HepG2 (cell line): ENCODE results near the gene CERS5. TPM values are rescaled to one million over a fixed set of nuclear protein-coding genes. Genes with fewer than 3 reads are reported as not detected.
A peak's percentile ranks its signal among the peaks of the same experiment; 100 is the strongest.

Experiments used
- ATAC-seq: fragments of 200-7000 bp; cut with Tn5 transposase; 3 replicates; pipeline ENCODE4 v1.9.1; 2020; ENCODE audit warnings: mild to moderate bottlenecking, moderate library complexity
- BruUV-seq: library from RNA; stranded (reverse); fragments of 400-500 nt; replicated peaks from 2 replicates; lab custom pipeline; 2021; lab: Mats Ljungman, UMichigan
- CTCF ChIA-PET: fragments of 300-600 bp; formaldehyde crosslinking; extraction: SDS; loops from one replicate; lab custom pipeline; 2021; ENCODE audit warnings: low total read pairs, inconsistent platforms, low intra/inter-chr PET ratio; lab: Yijun Ruan, JAX
- POLR2A ChIA-PET: fragments of 350-600 bp; sonication (Branson Sonifier 250); formaldehyde crosslinking; loops from one replicate; lab custom pipeline; 2020; ENCODE audit warnings: antibody characterized with exemption, inconsistent platforms; lab: Yijun Ruan, JAX
- DNase-seq: peaks from one replicate; pipeline ENCODE4 v3.0.0-alpha.2; 2015; ENCODE audit warnings: low spot score
- FAIRE-seq: peaks from 3 replicates; lab custom pipeline; 2011; peaks lifted over from hg19 to GRCh38; lab: Jason Lieb, UNC
- H2AFZ ChIP-seq: one replicate; pipeline ENCODE4 v1.6.1; 2011; ENCODE audit warnings: low read length, inconsistent platforms
- H3K27ac ChIP-seq: fragments of 300-600 bp; 3 replicates; pipeline ENCODE4 v1.8.0; 2011; ENCODE audit warnings: mixed run types, mild to moderate bottlenecking, mixed read lengths, low read length, inconsistent platforms; ENCODE audit not compliant: insufficient read depth; ENCODE audit errors: extremely low read length
- H3K27me3 ChIP-seq, 2 experiments: fragments of 200-600 bp in 1 of 2; 2 replicates in 1 of 2; 3 replicates in 1 of 2; pipeline versions ENCODE4 v1.6.0 to v1.8.0; 2011; ENCODE audit warnings: low read length in 2 of 2, mild to moderate bottlenecking in 2 of 2, moderate library complexity in 2 of 2, inconsistent platforms in 1 of 2; ENCODE audit not compliant: insufficient read depth in 2 of 2, control insufficient read depth in 1 of 2
- H3K36me3 ChIP-seq, 2 experiments: fragments of 200-600 bp in 1 of 2; replicated peaks in 1 of 2; 2 replicates in 1 of 2; 3 replicates in 1 of 2; pipeline versions ENCODE4 v1.5.1 to v1.8.0; 2011; ENCODE audit warnings: low read length in 2 of 2, inconsistent platforms in 1 of 2; ENCODE audit not compliant: insufficient read depth in 2 of 2, control insufficient read depth in 1 of 2
- H3K4me1 ChIP-seq: 2 replicates; pipeline ENCODE4 v1.5.1; 2012; ENCODE audit warnings: low read length, inconsistent platforms; ENCODE audit not compliant: insufficient read depth
- H3K4me2 ChIP-seq: 2 replicates; pipeline ENCODE4 v1.6.0; 2011; ENCODE audit warnings: low read depth, low read length, inconsistent platforms
- H3K4me3 ChIP-seq, 3 experiments: fragments of 200-600 bp in 1 of 3; sonication (generic), shearing (Covaris generic) in 1 of 3; replicated peaks in 1 of 3; 2 replicates each; pipeline ENCODE4 v1.5.1; 2011 to 2016; ENCODE audit warnings: low read length in 3 of 3, inconsistent platforms in 2 of 3, low read depth in 2 of 3, mild to moderate bottlenecking in 2 of 3, control low read depth in 1 of 3, mixed read lengths in 1 of 3; ENCODE audit not compliant: insufficient read depth in 1 of 3
- H3K79me2 ChIP-seq: one replicate; pipeline ENCODE4 v1.6.1; 2011; ENCODE audit warnings: low read length, inconsistent platforms; ENCODE audit not compliant: insufficient read depth
- H3K9ac ChIP-seq: 2 replicates; pipeline ENCODE4 v1.6.0; 2011; ENCODE audit warnings: mild to moderate bottlenecking, low read depth, low read length, inconsistent platforms; ENCODE audit not compliant: insufficient read depth
- H3K9me3 ChIP-seq: 2 replicates; pipeline ENCODE4 v1.5.1; 2012; ENCODE audit warnings: mild to moderate bottlenecking, low read length
- H4K20me1 ChIP-seq: 2 replicates; pipeline ENCODE4 v1.6.0; 2011; ENCODE audit warnings: inconsistent platforms, mild to moderate bottlenecking, low read length, moderate library complexity; ENCODE audit not compliant: insufficient read depth
- CEBPG ChIP-seq: IDR thresholded peaks from 2 replicates; pipeline ENCODE4 v1.6.1; 2016
- CTCF ChIP-seq: sonication (generic); formaldehyde crosslinking; IDR thresholded peaks from 2 replicates; pipeline ENCODE4 v1.5.0; 2020; ENCODE audit warnings: mild to moderate bottlenecking, missing genetic modification reagents, moderate library complexity
- RAD21 ChIP-seq: fragments of 450-650 bp; formaldehyde crosslinking; IDR thresholded peaks from 2 replicates; pipeline ENCODE4 v1.5.0; 2020; ENCODE audit warnings: mild to moderate bottlenecking
- SMC3 ChIP-seq: IDR thresholded peaks from 2 replicates; pipeline ENCODE4 v1.6.1; 2011; ENCODE audit warnings: low read length, improper control_type of control experiment
- STAG1 ChIP-seq: sonication (generic); formaldehyde crosslinking; IDR thresholded peaks from 2 replicates; pipeline ENCODE4 v1.4.0; 2020; ENCODE audit warnings: missing genetic modification reagents
- WGBS: methylation state at CpG from one replicate; pipeline ENCODE4 v1.1.6; 2017; ENCODE audit warnings: low lambda C conversion rate; 5-methylcytosine and 5-hydroxymethylcytosine counted together
- in situ Hi-C: cut with HindIII; loops from 2 replicates; pipeline ENCODE4 v1.10.0; 2017; ENCODE audit warnings: low pct_unique_long_range_greater_than_20kb; ENCODE audit not compliant: extremely low pct_ligation_motif_present
- intact Hi-C: fragments of 100-400 bp; cut with micrococcal nuclease; formaldehyde crosslinking; loops from one replicate; pipeline ENCODE4 v1.10.0; 2022; ENCODE audit not compliant: unreplicated experiment
- polyA plus RNA-seq, 8 experiments: library from polyadenylated mRNA; depleted of rRNA in 3 of 8; stranded (reverse) in 7 of 8; unstranded in 1 of 8; fragments of >200 nt; fragmentation: Illumina TruSeq in 4 of 8; extraction: Trizol in 4 of 8; gene quantifications; 2 replicates each; pipeline versions ENCODE4 v1.2.1 to v1.2.3, GENCODE V29; 2011 to 2016; ENCODE audit warnings: low read depth in 4 of 8, missing spikeins in 1 of 8, mixed read lengths in 1 of 8; ENCODE audit not compliant: insufficient read depth in 1 of 8
- total RNA-seq, 5 experiments: library from RNA; depleted of rRNA; stranded (reverse); fragments of >200 nt; fragmentation: Illumina TruSeq; extraction: Trizol; gene quantifications; 2 replicates each; pipeline ENCODE4 v1.2.3, GENCODE V29; 2016; ENCODE audit warnings: low read depth in 1 of 5
- TF ChIP-seq, protein P1 (sequence below): sonication (generic); formaldehyde crosslinking; IDR thresholded peaks from 2 replicates; pipeline ENCODE4 v1.5.0; 2020; ENCODE audit warnings: mild to moderate bottlenecking, missing genetic modification reagents

CERS5 gene
- total and polyA plus RNA-seq, 2 of the 13 experiments (the other 11 are each of a cell fraction or from before 2014, with no cell fraction given) = 22.3 to 48.8 TPM

DNA sequence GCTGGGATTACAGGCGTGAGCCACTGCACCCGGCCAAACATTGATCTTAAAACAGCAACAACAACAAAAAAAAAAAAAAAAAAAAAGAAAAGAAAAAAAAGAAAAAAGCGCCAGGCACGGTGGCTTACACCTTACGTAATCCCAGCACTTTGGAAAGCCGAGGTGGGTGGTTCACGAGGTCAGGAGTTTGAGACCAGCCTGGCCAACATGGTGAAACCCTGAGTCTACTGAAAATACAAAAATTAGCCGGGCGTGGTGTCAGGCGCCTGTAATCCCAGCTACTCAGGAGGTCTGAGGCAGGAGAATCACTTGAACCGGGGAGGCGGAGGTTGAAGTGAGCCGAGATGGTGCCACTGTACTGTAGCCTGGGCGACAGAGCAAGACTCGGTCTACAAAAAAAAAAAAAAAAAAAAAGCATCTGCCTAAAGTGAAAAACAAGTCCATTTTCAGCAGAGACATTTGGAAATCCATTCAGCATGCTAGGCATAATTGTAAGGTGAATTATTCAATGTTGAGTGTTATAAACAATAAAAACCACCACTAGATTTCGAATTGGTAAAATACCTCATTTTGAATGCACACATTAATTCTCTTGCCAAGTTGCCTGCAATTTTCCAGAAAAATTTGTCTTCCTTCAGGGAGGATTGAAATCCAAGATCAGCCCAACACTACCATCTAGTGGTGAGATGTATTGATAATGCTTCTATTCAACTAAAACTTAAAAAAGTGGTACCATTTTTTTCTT, 8.0 kb upstream of the CERS5 start:
- in situ Hi-C loops = loop anchor here (5.0 kb wide), 2 partner anchors 48 to 103 kb away; no protein-coding TSS in a partner anchor
- Histone ChIP-seq H3K79me2 (no peaks in the 10 kb centered on the region), H4K20me1 (no peaks in the 10 kb centered on the region), H3K36me3 (peaks cover 5 to 12% of the 10 kb centered on the region in 2 experiments; a peak in 4 of 5 replicates), H3K9me3 (no peaks in the 10 kb centered on the region), H2AFZ (no peak overlapping the region)
- no peak for ATAC-seq
- peak; percentile 71 for TF ChIP-seq CTCF (CRISPR knock-in tag)
- peak; percentile 62; the same call in 1 of the 2 replicates for TF ChIP-seq RAD21
- no peak for TF ChIP-seq CEBPG (CRISPR knock-in tag)
- TF ChIP-seq, protein P1, sequence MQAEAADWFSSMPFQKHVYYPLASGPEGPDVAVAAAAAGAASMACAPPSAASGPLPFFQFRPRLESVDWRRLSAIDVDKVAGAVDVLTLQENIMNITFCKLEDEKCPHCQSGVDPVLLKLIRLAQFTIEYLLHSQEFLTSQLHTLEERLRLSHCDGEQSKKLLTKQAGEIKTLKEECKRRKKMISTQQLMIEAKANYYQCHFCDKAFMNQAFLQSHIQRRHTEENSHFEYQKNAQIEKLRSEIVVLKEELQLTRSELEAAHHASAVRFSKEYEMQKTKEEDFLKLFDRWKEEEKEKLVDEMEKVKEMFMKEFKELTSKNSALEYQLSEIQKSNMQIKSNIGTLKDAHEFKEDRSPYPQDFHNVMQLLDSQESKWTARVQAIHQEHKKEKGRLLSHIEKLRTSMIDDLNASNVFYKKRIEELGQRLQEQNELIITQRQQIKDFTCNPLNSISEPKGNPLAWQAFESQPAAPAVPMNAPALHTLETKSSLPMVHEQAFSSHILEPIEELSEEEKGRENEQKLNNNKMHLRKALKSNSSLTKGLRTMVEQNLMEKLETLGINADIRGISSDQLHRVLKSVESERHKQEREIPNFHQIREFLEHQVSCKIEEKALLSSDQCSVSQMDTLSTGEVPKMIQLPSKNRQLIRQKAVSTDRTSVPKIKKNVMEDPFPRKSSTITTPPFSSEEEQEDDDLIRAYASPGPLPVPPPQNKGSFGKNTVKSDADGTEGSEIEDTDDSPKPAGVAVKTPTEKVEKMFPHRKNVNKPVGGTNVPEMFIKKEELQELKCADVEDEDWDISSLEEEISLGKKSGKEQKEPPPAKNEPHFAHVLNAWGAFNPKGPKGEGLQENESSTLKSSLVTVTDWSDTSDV (CRISPR knock-in tag) = no peak
- peak; percentile 76 for TF ChIP-seq STAG1 (CRISPR knock-in tag)
- TF ChIP-seq SMC3 = peak; percentile 78
- TF ChIP-seq, all 625 proteins: peak for 4
- Histone ChIP-seq H3K9ac (no peak overlapping the region), H3K4me3 (no peak overlapping the region), H3K27me3 (no peaks in the 10 kb centered on the region), H3K27ac (no peak overlapping the region), H3K4me1 (peaks cover 6% of the 10 kb centered on the region), H3K4me2 (no peak overlapping the region)
- ChIA-PET CTCF (interaction anchor here (1.4 to 2.9 kb wide), 4 partner anchors 42 to 140 kb away, joined by 4 to 31 read pairs (median 16); partner anchors contain the start of gene COX14), POLR2A (interaction anchor here (1.0 to 1.4 kb wide), 2 partner anchors 90 to 108 kb away, joined by 3 to 4 read pairs; partner anchors contain the start of genes LIMA1 and SMARCD1)
- intact Hi-C loops = loop anchor here (1.0 kb wide), 1 partner anchor 100 kb away; no protein-coding TSS in a partner anchor
- BruUV-seq = no TSS peak
- WGBS = 69% methylated on average over 16 of the region's 16 CpGs
- FAIRE-seq (peak; percentile 53), DNase-seq (peak; percentile 62)
